ENCODE data around the gene ATG5. TPM values are rescaled to one million over a fixed set of nuclear protein-coding genes. Genes with fewer than 3 reads are reported as not detected.

ATG5 gene
- total RNA-seq, 2 experiments from 2014 or later, result 31.6 to 36.0 TPM

DNA sequence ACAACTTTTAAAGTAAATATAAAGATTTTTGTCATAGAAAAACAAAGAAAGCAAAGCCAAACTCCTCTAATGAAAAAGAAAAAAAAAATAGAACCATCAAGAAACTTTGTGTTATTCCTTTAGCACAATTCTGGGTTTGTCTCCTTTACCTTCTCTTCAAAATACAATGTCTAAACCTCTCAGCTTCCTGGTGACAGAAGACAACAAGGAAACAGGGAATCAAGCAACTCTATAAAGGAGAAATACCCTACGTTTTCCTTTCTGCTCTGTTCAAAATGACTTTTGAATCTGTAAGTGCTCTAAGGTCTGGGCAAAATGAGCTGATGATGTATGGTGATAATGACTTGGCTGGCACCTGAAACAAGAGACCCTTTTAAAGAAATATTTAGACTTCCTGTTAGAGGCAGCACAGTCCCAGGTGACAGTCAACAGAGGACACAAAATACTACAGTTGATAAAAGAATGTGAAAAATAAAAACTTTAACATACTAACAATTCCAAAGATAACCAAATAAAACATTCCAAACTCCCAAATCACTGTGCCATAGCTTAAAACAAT is 138.1 kb downstream of the ATG5 start:
- ATAC-seq, result peak; percentile 59
- CTCF ChIA-PET, result interaction anchor here (0.8 to 3.1 kb wide), 7 partner anchors 9 to 756 kb away, joined by 3 to 19 read pairs (median 4); no protein-coding TSS in a partner anchor
- H3K4me1 Mint-ChIP-seq (ENCODE audit: low read depth), result peaks cover 60% of the 10 kb centered on the region
- H3K27me3 Mint-ChIP-seq (ENCODE audit: low read depth), result no peaks in the 10 kb centered on the region
- H3K27ac Mint-ChIP-seq, result peak overlapping the region; percentile 76
- peak overlapping the region; percentile 24 for H3K4me3 Mint-ChIP-seq
- H3K36me3 Mint-ChIP-seq (ENCODE audit: low read depth), result peaks cover 39% of the 10 kb centered on the region
- POLR2A ChIA-PET, result interaction anchor here (1.0 to 2.1 kb wide), 5 partner anchors 24 to 89 kb away, joined by 3 to 11 read pairs (median 5); no protein-coding TSS in a partner anchor
- DNase-seq, result no peak
- no peaks in the 10 kb centered on the region for H3K9me3 Mint-ChIP-seq (ENCODE audit: insufficient read depth)

GRCh38 chr6:106186714-106187113 is 138.8 kb downstream of the ATG5 start:
- Mint-ChIP-seq H3K27ac (peak overlapping the region; percentile 53), H3K27me3 (ENCODE audit: low read depth) (no peaks in the 10 kb centered on the region), H3K36me3 (ENCODE audit: low read depth) (peaks cover 45% of the 10 kb centered on the region), H3K4me3 (peak overlapping the region; percentile 31), H3K9me3 (ENCODE audit: insufficient read depth) (no peaks in the 10 kb centered on the region), H3K4me1 (ENCODE audit: low read depth) (peaks cover 66% of the 10 kb centered on the region)
- ChIA-PET POLR2A (interaction anchor here (0.8 to 2.1 kb wide), 3 partner anchors 23 to 69 kb away, joined by 3 to 7 read pairs (median 5); no protein-coding TSS in a partner anchor), CTCF (interaction anchor here (2.2 to 3.0 kb wide), 4 partner anchors 8 to 94 kb away, joined by 8 to 16 read pairs (median 11); no protein-coding TSS in a partner anchor)
- ATAC-seq (no peak), DNase-seq (no peak)

GRCh38 chr6:106186172-106186571 is 139.4 kb downstream of the ATG5 start:
- ATAC-seq (peak; percentile 48), DNase-seq (peak; percentile 47)
- no peaks in the 10 kb centered on the region for H3K27me3 Mint-ChIP-seq (ENCODE audit: low read depth)
- peak overlapping the region; percentile 31 for H3K4me3 Mint-ChIP-seq
- POLR2A ChIA-PET, result interaction anchor here (0.8 kb wide), 1 partner anchor 37 kb away, joined by 3 read pairs; no protein-coding TSS in a partner anchor
- H3K36me3 Mint-ChIP-seq (ENCODE audit: low read depth), result peaks cover 43% of the 10 kb centered on the region
- H3K9me3 Mint-ChIP-seq (ENCODE audit: insufficient read depth), result no peaks in the 10 kb centered on the region
- CTCF ChIA-PET, result interaction anchor here (1.3 to 3.0 kb wide), 5 partner anchors 9 to 93 kb away, joined by 4 to 16 read pairs (median 10); no protein-coding TSS in a partner anchor
- H3K27ac Mint-ChIP-seq, result peak overlapping the region; percentile 53
- peaks cover 66% of the 10 kb centered on the region for H3K4me1 Mint-ChIP-seq (ENCODE audit: low read depth)

GRCh38 chr6:106185615-106186014 is 139.9 kb downstream of the ATG5 start:
- H3K9me3 Mint-ChIP-seq (ENCODE audit: insufficient read depth), result no peaks in the 10 kb centered on the region
- ATAC-seq, result no peak
- POLR2A ChIA-PET, result interaction anchor here (1.4 kb wide), 1 partner anchor 68 kb away, joined by 5 read pairs; no protein-coding TSS in a partner anchor
- no peak for DNase-seq
- peaks cover 68% of the 10 kb centered on the region for H3K4me1 Mint-ChIP-seq (ENCODE audit: low read depth)
- CTCF ChIA-PET, result interaction anchor here (1.3 to 3.0 kb wide), 5 partner anchors 9 to 92 kb away, joined by 4 to 16 read pairs (median 10); no protein-coding TSS in a partner anchor
- H3K36me3 Mint-ChIP-seq (ENCODE audit: low read depth), result peaks cover 44% of the 10 kb centered on the region
- peak overlapping the region; percentile 31 for H3K4me3 Mint-ChIP-seq
- H3K27me3 Mint-ChIP-seq (ENCODE audit: low read depth), result no peaks in the 10 kb centered on the region
- H3K27ac Mint-ChIP-seq, result peak overlapping the region; percentile 20

GRCh38 chr6:106184629-106185028 is 140.9 kb downstream of the ATG5 start:
- H3K4me3 Mint-ChIP-seq, result no peak overlapping the region
- H3K36me3 Mint-ChIP-seq (ENCODE audit: low read depth), result peaks cover 43% of the 10 kb centered on the region
- no peaks in the 10 kb centered on the region for H3K9me3 Mint-ChIP-seq (ENCODE audit: insufficient read depth)
- DNase-seq (no peak), ATAC-seq (no peak)
- H3K4me1 Mint-ChIP-seq (ENCODE audit: low read depth), result peaks cover 66% of the 10 kb centered on the region
- ChIA-PET POLR2A (interaction anchor here (1.2 to 1.4 kb wide), 2 partner anchors 67 to 86 kb away, joined by 3 to 5 read pairs; no protein-coding TSS in a partner anchor), CTCF (interaction anchor here (2.0 to 2.8 kb wide), 5 partner anchors 10 to 39 kb away, joined by 5 to 16 read pairs (median 10); no protein-coding TSS in a partner anchor)
- H3K27me3 Mint-ChIP-seq (ENCODE audit: low read depth), result no peaks in the 10 kb centered on the region
- H3K27ac Mint-ChIP-seq, result no peak overlapping the region

DNA sequence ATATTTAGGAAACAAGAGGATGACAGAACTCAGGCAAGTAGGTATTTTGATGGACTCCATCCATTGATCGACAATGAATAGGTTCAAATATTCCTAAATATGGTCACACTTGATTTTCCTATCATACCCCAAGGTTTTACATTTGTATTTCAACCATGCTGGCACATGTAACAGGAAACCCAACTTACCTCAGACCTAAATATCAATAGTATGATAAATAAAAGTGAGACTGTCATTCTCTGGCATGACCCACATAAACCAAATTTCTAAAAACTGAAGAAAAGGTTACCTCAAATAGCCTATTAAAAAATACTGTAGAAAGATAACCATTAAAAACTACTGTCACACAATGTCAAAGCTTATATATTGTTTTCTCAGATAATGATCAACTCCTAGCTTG is 142.1 kb downstream of the ATG5 start:
- ChIA-PET POLR2A (interaction anchor here (1.3 to 2.2 kb wide), 2 partner anchors 42 to 84 kb away, joined by 3 to 10 read pairs; no protein-coding TSS in a partner anchor), CTCF (interaction anchor here (0.8 to 3.3 kb wide), 7 partner anchors 9 to 40 kb away, joined by 3 to 18 read pairs (median 5); no protein-coding TSS in a partner anchor)
- Mint-ChIP-seq H3K4me3 (no peak overlapping the region), H3K36me3 (ENCODE audit: low read depth) (peaks cover 42% of the 10 kb centered on the region), H3K9me3 (ENCODE audit: insufficient read depth) (no peaks in the 10 kb centered on the region), H3K27ac (no peak overlapping the region), H3K4me1 (ENCODE audit: low read depth) (peaks cover 57% of the 10 kb centered on the region), H3K27me3 (ENCODE audit: low read depth) (no peaks in the 10 kb centered on the region)
- ATAC-seq, result no peak
- DNase-seq, result no peak

- Mint-ChIP-seq H3K27me3 (ENCODE audit: low read depth) (no peaks in the 10 kb centered on the region), H3K9me3 (ENCODE audit: insufficient read depth) (no peaks in the 10 kb centered on the region), H3K36me3 (ENCODE audit: low read depth) (peaks cover 41% of the 10 kb centered on the region), H3K4me1 (ENCODE audit: low read depth) (peaks cover 50% of the 10 kb centered on the region), H3K27ac (no peak overlapping the region), H3K4me3 (no peak overlapping the region)
- ATAC-seq (no peak), DNase-seq (no peak)
- CTCF ChIA-PET, result interaction anchor here (0.7 to 3.3 kb wide), 12 partner anchors 10 to 96 kb away, joined by 3 to 18 read pairs (median 4); no protein-coding TSS in a partner anchor
- POLR2A ChIA-PET, result interaction anchor here (1.3 to 2.2 kb wide), 3 partner anchors 19 to 83 kb away, joined by 3 to 10 read pairs (median 5); no protein-coding TSS in a partner anchor
Measured at GRCh38 chr6:106182455-106182854, 143.1 kb downstream of the ATG5 start.

- H3K4me1 Mint-ChIP-seq (ENCODE audit: low read depth), result peaks cover 48% of the 10 kb centered on the region
- no peaks in the 10 kb centered on the region for H3K27me3 Mint-ChIP-seq (ENCODE audit: low read depth)
- ATAC-seq (no peak), DNase-seq (no peak)
- H3K27ac Mint-ChIP-seq, result no peak overlapping the region
- POLR2A ChIA-PET, result interaction anchor here (1.3 to 2.2 kb wide), 3 partner anchors 18 to 83 kb away, joined by 3 to 10 read pairs (median 5); no protein-coding TSS in a partner anchor
- H3K4me3 Mint-ChIP-seq, result no peak overlapping the region
- CTCF ChIA-PET, result interaction anchor here (0.7 to 3.3 kb wide), 12 partner anchors 11 to 95 kb away, joined by 3 to 18 read pairs (median 4); no protein-coding TSS in a partner anchor
- no peaks in the 10 kb centered on the region for H3K9me3 Mint-ChIP-seq (ENCODE audit: insufficient read depth)
- H3K36me3 Mint-ChIP-seq (ENCODE audit: low read depth), result peaks cover 43% of the 10 kb centered on the region
Measured at GRCh38 chr6:106181664-106182418, 143.7 kb downstream of the ATG5 start.

GRCh38 chr6:106180208-106180607 is 145.4 kb downstream of the ATG5 start:
- CTCF ChIA-PET, result interaction anchor here (1.5 to 3.1 kb wide), 2 partner anchors 10 to 16 kb away, joined by 6 to 18 read pairs; no protein-coding TSS in a partner anchor
- no peaks in the 10 kb centered on the region for H3K27me3 Mint-ChIP-seq (ENCODE audit: low read depth)
- no peak overlapping the region for H3K27ac Mint-ChIP-seq
- no peaks in the 10 kb centered on the region for H3K9me3 Mint-ChIP-seq (ENCODE audit: insufficient read depth)
- DNase-seq, result no peak
- H3K4me3 Mint-ChIP-seq, result no peak overlapping the region
- no peak for ATAC-seq
- H3K36me3 Mint-ChIP-seq (ENCODE audit: low read depth), result peaks cover 36% of the 10 kb centered on the region
- POLR2A ChIA-PET, result interaction anchor here (2.0 kb wide), 1 partner anchor 16 kb away, joined by 6 read pairs; no protein-coding TSS in a partner anchor
- H3K4me1 Mint-ChIP-seq (ENCODE audit: low read depth), result peaks cover 42% of the 10 kb centered on the region

DNA sequence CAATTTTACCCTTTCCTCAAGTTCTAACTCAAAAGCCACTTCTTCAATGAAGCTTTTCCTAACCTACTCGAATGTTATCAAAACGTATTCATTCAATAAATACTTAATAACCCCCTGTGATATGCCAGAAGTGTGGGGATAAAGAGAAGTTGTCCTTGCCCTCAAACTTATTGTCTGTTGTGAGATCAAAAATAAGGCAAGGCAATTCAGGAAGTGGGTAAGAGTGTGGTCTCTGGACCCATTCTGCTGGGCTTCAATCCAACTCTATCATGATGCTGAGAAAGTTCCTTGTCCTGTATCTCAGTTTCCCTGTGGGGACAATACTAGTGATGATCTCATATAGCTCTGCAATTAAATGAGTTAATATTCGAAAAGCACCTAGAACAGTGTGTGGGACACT is 146.7 kb downstream of the ATG5 start:
- H3K4me1 Mint-ChIP-seq (ENCODE audit: low read depth), result peaks cover 35% of the 10 kb centered on the region
- DNase-seq (no peak), ATAC-seq (no peak)
- H3K36me3 Mint-ChIP-seq (ENCODE audit: low read depth), result peaks cover 30% of the 10 kb centered on the region
- peak overlapping the region; percentile 14 for H3K27ac Mint-ChIP-seq
- no peaks in the 10 kb centered on the region for H3K27me3 Mint-ChIP-seq (ENCODE audit: low read depth)
- no peaks in the 10 kb centered on the region for H3K9me3 Mint-ChIP-seq (ENCODE audit: insufficient read depth)
- POLR2A ChIA-PET, result no interaction called here
- CTCF ChIA-PET, result interaction anchor here (1.1 to 1.7 kb wide), 4 partner anchors 9 to 185 kb away, joined by 3 to 5 read pairs (median 4); no protein-coding TSS in a partner anchor
- H3K4me3 Mint-ChIP-seq, result no peak overlapping the region

GRCh38 chr6:106177786-106178185 is 147.8 kb downstream of the ATG5 start:
- H3K4me3 Mint-ChIP-seq, result no peak overlapping the region
- H3K4me1 Mint-ChIP-seq (ENCODE audit: low read depth), result peaks cover 37% of the 10 kb centered on the region
- DNase-seq, result no peak
- H3K27me3 Mint-ChIP-seq (ENCODE audit: low read depth), result no peaks in the 10 kb centered on the region
- ATAC-seq, result no peak
- no peaks in the 10 kb centered on the region for H3K9me3 Mint-ChIP-seq (ENCODE audit: insufficient read depth)
- no peak overlapping the region for H3K27ac Mint-ChIP-seq
- POLR2A ChIA-PET, result no interaction called here
- CTCF ChIA-PET, result interaction anchor here (1.1 to 2.5 kb wide), 5 partner anchors 10 to 184 kb away, joined by 3 to 5 read pairs (median 4); no protein-coding TSS in a partner anchor
- H3K36me3 Mint-ChIP-seq (ENCODE audit: low read depth), result peaks cover 25% of the 10 kb centered on the region
